HG03103 (cell line): Measurements from ENCODE around the gene TOR1AIP2.
A peak's percentile ranks its signal among the peaks of the same experiment; 100 is the strongest.
"Not testable (repeated sequence)": the region's sequence is repeated elsewhere in the genome, so short reads cannot be mapped to it uniquely, and the experiment has no call there.

Source experiments
- ATAC-seq: cut with Tn5 transposase; IDR thresholded peaks from one replicate; pipeline ENCODE4 v1.9.1; 2021; ENCODE audit warnings: low read depth; ENCODE audit not compliant: unreplicated experiment

Gene TOR1AIP2

GRCh38 chr1:179876300-179876715 is 1.3 kb downstream of the TOR1AIP2 start:
- ATAC-seq, result no peak

- no peak for ATAC-seq
Measured at GRCh38 chr1:179875596-179876299, 1.9 kb downstream of the TOR1AIP2 start.

GRCh38 chr1:179873438-179873851 is 4.2 kb downstream of the TOR1AIP2 start:
- no peak for ATAC-seq

GRCh38 chr1:179872558-179872957 is 5.0 kb downstream of the TOR1AIP2 start:
- no peak for ATAC-seq

- ATAC-seq, result no peak
Measured at GRCh38 chr1:179871940-179872339, 5.7 kb downstream of the TOR1AIP2 start.

GRCh38 chr1:179870870-179871269 is 6.7 kb downstream of the TOR1AIP2 start:
- no peak for ATAC-seq

GRCh38 chr1:179867493-179868330 is 9.9 kb downstream of the TOR1AIP2 start:
- ATAC-seq, result peak; percentile 63

- ATAC-seq, result no peak
Measured at GRCh38 chr1:179866616-179867015, 11.0 kb downstream of the TOR1AIP2 start.

- ATAC-seq, result no peak
Measured at GRCh38 chr1:179865377-179865776, 12.2 kb downstream of the TOR1AIP2 start.

- no peak for ATAC-seq
Measured at GRCh38 chr1:179860652-179861051, 17.0 kb downstream of the TOR1AIP2 start.

GRCh38 chr1:179857009-179857408 is 20.6 kb downstream of the TOR1AIP2 start:
- no peak for ATAC-seq

GRCh38 chr1:179856296-179856695 is 21.3 kb downstream of the TOR1AIP2 start:
- ATAC-seq, result no peak

- not testable (repeated sequence) for ATAC-seq
Measured at GRCh38 chr1:179855831-179856230, 21.8 kb downstream of the TOR1AIP2 start.

- no peak for ATAC-seq
Measured at GRCh38 chr1:179853102-179853501, 24.5 kb downstream of the TOR1AIP2 start.

- ATAC-seq, result no peak
Measured at GRCh38 chr1:179848233-179848632, 29.4 kb downstream of the TOR1AIP2 start.

- ATAC-seq, result no peak
Measured at GRCh38 chr1:179840107-179840506, 37.5 kb downstream of the TOR1AIP2 start.

- ATAC-seq, result not testable (repeated sequence)
Measured at GRCh38 chr1:179836686-179837445, 40.7 kb downstream of the TOR1AIP2 start.

GRCh38 chr1:179831852-179832699 is 45.5 kb downstream of the TOR1AIP2 start:
- no peak for ATAC-seq

GRCh38 chr1:179831225-179831624 is 46.4 kb downstream of the TOR1AIP2 start:
- no peak for ATAC-seq

GRCh38 chr1:179828554-179829110 is 49.0 kb downstream of the TOR1AIP2 start:
- ATAC-seq, result no peak
